Retinal pigment epithelial cell (primary cell): ENCODE data around the gene C22orf23.
"Not testable (repeated sequence)": the region's sequence is repeated elsewhere in the genome, so short reads cannot be mapped to it uniquely, and the experiment has no call there.

Source experiments
- DNase-seq: peaks from one replicate; pipeline ENCODE4 v3.0.0-alpha.2; 2010; ENCODE audit warnings: low read depth
- H3K4me3 ChIP-seq: 2 replicates; pipeline ENCODE4 v1.5.1; 2011; ENCODE audit warnings: mild to moderate bottlenecking, low read length, control low read depth, moderate library complexity
- TF ChIP-seq, protein P1 (sequence below): conservative IDR thresholded peaks from 2 replicates; pipeline ENCODE4 v1.5.1; 2011; ENCODE audit warnings: low read depth, low read length, control low read depth, inconsistent platforms

Gene C22orf23

DNA sequence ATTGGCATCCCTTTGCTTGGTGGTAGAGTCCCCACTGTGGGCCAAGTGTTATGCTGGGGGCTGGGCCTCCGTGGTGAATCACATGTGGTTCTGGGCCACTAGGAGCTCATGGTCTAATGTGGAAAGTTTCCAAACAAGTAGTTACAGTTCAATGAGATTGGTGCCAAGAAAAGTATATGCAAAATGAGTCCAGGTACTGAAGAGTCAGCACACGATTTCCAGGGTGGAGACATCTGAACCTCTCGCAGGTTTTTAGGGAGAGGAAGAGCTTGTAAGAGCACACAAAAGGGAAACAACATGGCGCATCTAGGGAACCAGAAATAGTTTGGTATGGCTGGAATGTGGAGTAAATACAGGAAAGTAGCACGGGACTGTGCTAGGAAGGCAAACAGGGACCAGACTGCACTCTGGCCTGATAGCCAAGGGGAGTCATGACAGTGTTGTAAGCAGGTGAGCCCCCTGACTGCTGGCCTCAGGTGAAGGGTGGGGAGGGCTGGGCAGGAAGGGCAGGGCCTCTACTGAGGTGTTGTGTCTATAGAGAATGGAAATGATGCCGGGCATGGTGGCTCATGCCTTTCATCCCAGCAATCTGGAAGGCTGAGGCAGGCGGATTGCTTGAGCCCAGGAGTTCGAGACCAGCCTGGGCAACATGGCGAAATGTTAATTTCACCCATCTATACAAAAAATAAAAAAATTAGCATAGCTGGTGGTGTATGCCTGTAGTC lies 12.7 kb upstream of the C22orf23 start:
- peak; percentile 35 for DNase-seq
- no peak overlapping the region for H3K4me3 ChIP-seq
- TF ChIP-seq, protein P1, sequence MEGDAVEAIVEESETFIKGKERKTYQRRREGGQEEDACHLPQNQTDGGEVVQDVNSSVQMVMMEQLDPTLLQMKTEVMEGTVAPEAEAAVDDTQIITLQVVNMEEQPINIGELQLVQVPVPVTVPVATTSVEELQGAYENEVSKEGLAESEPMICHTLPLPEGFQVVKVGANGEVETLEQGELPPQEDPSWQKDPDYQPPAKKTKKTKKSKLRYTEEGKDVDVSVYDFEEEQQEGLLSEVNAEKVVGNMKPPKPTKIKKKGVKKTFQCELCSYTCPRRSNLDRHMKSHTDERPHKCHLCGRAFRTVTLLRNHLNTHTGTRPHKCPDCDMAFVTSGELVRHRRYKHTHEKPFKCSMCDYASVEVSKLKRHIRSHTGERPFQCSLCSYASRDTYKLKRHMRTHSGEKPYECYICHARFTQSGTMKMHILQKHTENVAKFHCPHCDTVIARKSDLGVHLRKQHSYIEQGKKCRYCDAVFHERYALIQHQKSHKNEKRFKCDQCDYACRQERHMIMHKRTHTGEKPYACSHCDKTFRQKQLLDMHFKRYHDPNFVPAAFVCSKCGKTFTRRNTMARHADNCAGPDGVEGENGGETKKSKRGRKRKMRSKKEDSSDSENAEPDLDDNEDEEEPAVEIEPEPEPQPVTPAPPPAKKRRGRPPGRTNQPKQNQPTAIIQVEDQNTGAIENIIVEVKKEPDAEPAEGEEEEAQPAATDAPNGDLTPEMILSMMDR: no peak

DNA sequence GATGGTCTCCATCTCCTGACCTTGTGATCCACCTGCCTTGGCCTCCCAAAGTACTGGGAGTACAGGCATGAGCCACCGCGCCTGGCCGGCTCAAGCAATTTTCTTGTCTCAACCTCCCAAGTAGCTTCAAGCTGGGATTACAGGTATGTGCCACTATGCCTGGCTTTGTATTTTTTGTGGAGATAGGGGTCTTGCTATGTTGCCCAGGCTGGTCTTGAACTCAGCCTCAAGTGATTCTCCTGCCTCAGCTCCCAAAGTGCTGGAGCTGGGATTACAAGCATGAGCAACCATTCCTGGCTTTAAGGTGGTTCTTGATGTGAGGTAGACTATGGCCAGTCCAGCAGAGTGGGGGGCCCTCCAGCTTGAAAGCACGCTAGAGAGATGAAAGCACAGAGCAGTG lies 7.7 kb upstream of the C22orf23 start:
- TF ChIP-seq, protein P1: no peak
- no peak for DNase-seq
- H3K4me3 ChIP-seq: no peak overlapping the region

DNA sequence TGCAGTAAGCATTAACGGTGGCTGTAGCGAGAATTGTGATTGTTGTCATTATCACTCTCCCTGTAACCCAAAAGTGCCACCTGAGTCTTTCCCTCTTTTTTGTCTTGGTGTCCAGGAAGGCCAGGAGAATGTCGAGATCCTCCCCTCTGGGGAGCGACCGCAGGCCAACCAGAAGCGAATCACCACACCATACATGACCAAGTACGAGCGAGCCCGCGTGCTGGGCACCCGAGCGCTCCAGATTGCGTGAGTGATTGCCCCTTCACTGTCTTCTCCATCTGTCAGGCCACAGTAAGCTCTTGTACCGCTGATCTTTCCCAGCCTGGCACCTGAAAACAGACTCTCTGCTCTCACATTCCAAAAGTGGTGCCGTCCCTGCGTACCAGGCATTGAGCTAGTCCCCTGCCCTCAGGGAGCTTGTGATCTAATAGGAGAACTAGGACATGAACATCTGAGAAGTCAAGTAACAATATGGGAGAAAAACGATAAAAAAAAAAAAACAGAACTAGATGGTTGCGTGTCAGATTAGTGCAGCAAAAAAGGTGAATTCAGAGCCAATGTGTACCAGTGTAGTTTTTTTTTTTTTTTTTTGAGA lies 5.9 kb upstream of the C22orf23 start:
- no peak overlapping the region for H3K4me3 ChIP-seq
- TF ChIP-seq, protein P1: no peak
- no peak for DNase-seq

DNA sequence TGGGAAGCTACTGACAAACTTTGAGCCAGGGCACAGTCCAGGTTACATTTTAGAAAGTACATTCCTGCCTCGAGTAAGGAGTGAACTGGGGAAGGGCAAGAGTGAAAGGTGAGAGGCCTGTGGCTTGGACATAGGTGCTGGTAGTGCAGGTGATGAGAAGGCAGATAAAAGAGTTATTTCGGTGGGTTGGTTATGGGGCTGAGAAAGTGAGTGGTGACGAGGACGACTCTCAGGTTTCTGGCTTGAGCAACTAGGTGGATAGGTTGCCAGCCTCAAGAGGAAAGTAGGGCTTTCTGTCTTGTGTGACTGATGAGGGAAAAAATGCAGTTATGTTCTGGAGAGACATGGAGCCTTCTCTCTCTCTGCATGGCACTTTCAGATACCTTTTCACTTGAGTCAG lies 3.8 kb upstream of the C22orf23 start:
- no peak overlapping the region for H3K4me3 ChIP-seq

DNA sequence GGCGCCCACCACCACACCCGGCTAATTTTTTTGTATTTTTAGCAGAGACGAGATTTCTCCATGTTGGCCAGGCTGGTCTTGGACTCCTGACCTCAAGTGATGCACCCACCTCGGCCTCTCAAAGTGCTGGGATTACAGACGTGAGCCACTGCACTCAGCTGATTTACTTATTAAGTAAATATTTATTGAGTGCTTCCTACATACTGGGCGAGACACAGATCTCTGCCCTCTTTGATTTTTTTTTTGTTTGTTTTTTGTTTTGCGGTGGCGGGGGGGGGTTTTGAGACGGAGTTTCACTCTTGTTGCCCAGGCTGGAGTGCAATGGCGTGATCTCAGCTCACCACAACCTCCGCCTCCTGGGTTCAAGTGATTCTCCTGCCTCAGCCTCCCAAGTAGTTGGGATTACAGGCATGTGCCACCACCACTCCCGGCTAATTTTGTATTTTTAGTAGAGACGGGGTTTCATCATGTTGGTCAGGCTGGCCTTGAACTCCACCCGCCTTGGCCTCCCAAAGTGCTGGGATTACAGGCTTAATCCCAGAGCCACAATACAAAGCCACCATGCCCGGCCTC lies 2.5 kb upstream of the C22orf23 start:
- DNase-seq, H3K4me3 ChIP-seq: not testable (repeated sequence)

More for the DNA sequence above, 3.8 kb upstream of the C22orf23 start:
- TF ChIP-seq, protein P1: no peak
- DNase-seq: no peak

DNA sequence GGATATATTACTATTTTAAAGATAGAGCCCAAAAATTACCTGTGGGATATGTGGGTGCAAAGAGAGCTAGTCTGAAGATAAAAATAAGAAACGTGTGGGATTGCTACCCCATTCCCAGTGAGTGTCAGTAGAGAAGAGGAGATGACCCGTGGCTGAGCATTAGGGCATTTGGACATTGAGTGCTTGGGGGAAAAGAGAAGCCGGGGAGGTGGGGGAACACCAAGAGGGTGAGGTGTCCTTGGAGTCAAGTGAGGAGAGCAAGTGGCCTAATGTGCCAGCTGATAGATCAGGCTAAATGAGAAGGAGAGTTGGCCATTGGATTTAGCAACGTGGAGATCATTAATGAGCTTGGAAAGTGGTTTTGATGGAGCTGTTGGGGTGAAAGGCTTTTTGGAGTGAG lies 1.3 kb upstream of the C22orf23 start:
- no peak for DNase-seq
- H3K4me3 ChIP-seq: peak overlapping the region; percentile 98
- TF ChIP-seq, protein P1: no peak

DNA sequence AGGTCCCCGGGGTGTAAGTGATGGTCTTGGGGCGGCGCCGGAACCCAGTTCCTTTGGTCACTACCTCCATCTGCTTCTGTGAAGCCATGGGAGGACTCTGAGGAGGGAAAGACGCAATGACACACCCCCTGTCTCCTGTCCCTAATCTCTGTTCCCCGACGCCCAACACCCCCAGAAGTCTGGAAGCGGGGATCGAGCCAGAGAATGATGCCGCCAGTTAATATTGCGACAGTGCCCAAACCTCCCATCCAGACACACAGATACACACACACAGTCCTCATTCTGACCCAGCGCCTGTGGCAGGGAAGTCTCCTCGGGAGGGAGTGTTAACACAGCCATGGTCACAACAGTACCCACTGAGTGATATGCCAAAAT lies 352 bp downstream of the C22orf23 start:
- DNase-seq: no peak
- TF ChIP-seq, protein P1: no peak
- H3K4me3 ChIP-seq: peak overlapping the region; percentile 98

DNA sequence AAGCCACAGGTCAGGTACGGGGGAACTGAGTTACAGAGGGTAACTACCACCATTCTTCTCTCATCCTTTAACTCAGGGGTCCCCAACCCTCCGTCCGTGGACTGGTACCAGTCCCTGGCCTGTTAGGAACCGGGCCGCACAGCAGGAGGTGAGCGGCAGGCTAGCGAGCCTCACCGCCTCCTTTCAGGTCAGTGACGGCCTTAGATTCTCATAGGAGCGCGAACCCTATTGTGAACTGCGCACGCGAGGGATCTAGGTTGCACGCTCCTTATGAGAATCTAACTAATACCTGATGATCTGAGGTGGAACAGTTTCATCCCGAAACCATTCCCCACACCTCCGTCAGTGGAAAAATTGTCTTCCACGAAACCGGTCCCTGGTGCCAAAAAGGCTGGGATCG lies 772 bp downstream of the C22orf23 start:
- H3K4me3 ChIP-seq: peak overlapping the region; percentile 98
- not testable (repeated sequence) for DNase-seq
